Adipocyte (in vitro differentiated cells): Measurements from ENCODE around the gene PSEN1.

Source experiments
- DNase-seq: peaks from one replicate; pipeline ENCODE4 v3.0.0-alpha.2; 2015; ENCODE audit warnings: low read depth
- H3K27me3 ChIP-seq: replicated peaks from 2 replicates; pipeline ENCODE4 v1.7.0; 2013; ENCODE audit warnings: mild to moderate bottlenecking, low read length, moderate library complexity; ENCODE audit not compliant: control insufficient read depth, insufficient read depth
- H3K36me3 ChIP-seq: 2 replicates; pipeline ENCODE4 v1.7.0; 2013; ENCODE audit warnings: low read length, mild to moderate bottlenecking, moderate library complexity; ENCODE audit not compliant: control insufficient read depth, insufficient read depth, severe bottlenecking
- H3K4me1 ChIP-seq: 2 replicates; pipeline ENCODE4 v1.7.0; 2013; ENCODE audit warnings: mild to moderate bottlenecking, low read length, moderate library complexity; ENCODE audit not compliant: control insufficient read depth, insufficient read depth
- H3K4me3 ChIP-seq: 2 replicates; pipeline ENCODE4 v1.7.0; 2013; ENCODE audit warnings: mild to moderate bottlenecking, low read length, moderate library complexity
- H3K9ac ChIP-seq: 2 replicates; pipeline ENCODE4 v1.7.0; 2013; ENCODE audit warnings: mild to moderate bottlenecking, low read length, moderate library complexity
- H3K9me3 ChIP-seq: 2 replicates; pipeline ENCODE4 v1.7.0; 2013; ENCODE audit warnings: mild to moderate bottlenecking, low read length, moderate library complexity; ENCODE audit not compliant: control insufficient read depth

The PSEN1 gene

GRCh38 chr14:73220634-73221033, 84.3 kb downstream of the PSEN1 start:
- no peak for DNase-seq
- no peaks in the 10 kb centered on the region for H3K27me3 ChIP-seq
- no peaks in the 10 kb centered on the region for H3K9me3 ChIP-seq
- no peak overlapping the region for H3K9ac ChIP-seq
- peaks cover 25% of the 10 kb centered on the region for H3K4me1 ChIP-seq
- peaks cover 39% of the 10 kb centered on the region for H3K36me3 ChIP-seq
- no peak overlapping the region for H3K4me3 ChIP-seq

- Histone ChIP-seq H3K4me3 (no peak overlapping the region), H3K36me3 (peaks cover 39% of the 10 kb centered on the region), H3K9me3 (no peaks in the 10 kb centered on the region), H3K27me3 (no peaks in the 10 kb centered on the region), H3K9ac (no peak overlapping the region), H3K4me1 (peaks cover 25% of the 10 kb centered on the region)
- peak; percentile 52 for DNase-seq
Observed at GRCh38 chr14:73221945-73222344, 85.6 kb downstream of the PSEN1 start.

DNA sequence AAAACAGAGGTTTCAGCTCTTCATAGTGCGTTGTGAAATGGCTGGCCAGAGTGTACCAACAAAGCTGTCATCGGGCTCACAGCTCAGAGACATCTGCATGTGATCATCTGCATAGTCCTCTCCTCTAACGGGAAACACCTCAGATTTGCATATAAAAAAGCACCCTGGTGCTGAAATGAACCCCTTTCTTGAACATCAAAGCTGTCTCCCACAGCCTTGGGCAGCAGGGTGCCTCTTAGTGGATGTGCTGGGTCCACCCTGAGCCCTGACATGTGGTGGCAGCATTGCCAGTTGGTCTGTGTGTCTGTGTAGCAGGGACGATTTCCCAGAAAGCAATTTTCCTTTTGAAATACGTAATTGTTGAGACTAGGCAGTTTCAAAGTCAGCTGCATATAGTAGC, 86.7 kb downstream of the PSEN1 start:
- peak; percentile 49 for DNase-seq
- Histone ChIP-seq H3K36me3 (peaks cover 31% of the 10 kb centered on the region), H3K27me3 (no peaks in the 10 kb centered on the region), H3K4me3 (peak overlapping the region; percentile 36), H3K9ac (peak overlapping the region; percentile 5), H3K9me3 (no peaks in the 10 kb centered on the region), H3K4me1 (peaks cover 31% of the 10 kb centered on the region)

- no peak overlapping the region for H3K4me3 ChIP-seq
- peaks cover 43% of the 10 kb centered on the region for H3K4me1 ChIP-seq
- DNase-seq, result no peak
- H3K9me3 ChIP-seq, result no peaks in the 10 kb centered on the region
- no peaks in the 10 kb centered on the region for H3K27me3 ChIP-seq
- H3K9ac ChIP-seq, result no peak overlapping the region
- H3K36me3 ChIP-seq, result peaks cover 7% of the 10 kb centered on the region
Observed at GRCh38 chr14:73225496-73225895, 89.2 kb downstream of the PSEN1 start.

DNA sequence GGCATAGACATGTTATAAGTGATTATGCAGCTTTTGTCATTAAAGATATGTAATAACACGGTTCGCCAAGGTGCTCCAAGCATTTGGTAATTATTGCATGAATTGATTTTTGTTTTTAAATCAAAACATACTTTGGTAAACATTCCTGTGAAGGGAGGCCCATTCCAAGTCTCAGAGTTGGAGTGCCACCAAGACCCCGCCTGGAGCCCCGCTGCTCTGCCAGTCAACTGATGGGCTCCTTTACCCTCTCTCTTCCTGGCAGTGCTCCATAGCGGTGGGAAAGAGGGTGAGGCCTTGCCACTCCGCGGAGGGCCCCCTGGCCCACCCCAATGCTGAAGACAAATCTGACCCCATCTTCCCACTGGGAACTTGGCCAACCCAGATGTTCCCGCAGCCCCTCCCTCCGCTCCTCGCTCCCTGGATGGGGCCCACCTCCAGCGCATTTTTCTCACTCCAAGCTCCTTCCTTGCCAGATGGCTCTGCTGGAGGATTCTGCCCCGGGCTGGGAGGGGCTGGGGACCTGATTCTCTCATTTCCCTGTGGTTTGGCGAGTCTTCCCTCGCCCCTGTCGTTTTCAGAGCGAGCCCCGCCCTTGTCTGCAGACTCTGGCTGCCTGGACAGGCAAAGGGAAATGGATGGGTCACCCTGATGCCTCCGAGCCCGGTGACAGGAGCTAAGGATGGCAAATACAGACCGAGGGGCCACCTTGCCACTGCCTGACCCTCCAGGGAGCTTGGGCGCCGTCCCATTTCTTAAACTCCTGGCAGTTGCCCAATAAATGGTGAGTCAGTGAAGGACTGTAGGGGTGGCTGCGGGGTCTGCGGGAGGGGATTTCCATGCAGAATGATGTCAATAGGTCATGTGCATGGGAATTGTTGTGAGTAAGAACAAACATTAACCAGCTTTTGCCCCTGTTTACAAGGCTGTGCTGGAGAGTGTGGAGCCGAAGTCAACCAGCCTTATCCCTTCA, 91.8 kb downstream of the PSEN1 start:
- Histone ChIP-seq H3K27me3 (no peaks in the 10 kb centered on the region), H3K9me3 (no peaks in the 10 kb centered on the region), H3K36me3 (no peaks in the 10 kb centered on the region), H3K4me1 (peaks cover 27% of the 10 kb centered on the region), H3K9ac (no peak overlapping the region), H3K4me3 (peak overlapping the region; percentile 45)
- DNase-seq, result peak; percentile 89

- H3K9ac ChIP-seq, result no peak overlapping the region
- peaks cover 16% of the 10 kb centered on the region for H3K27me3 ChIP-seq
- H3K4me1 ChIP-seq, result peaks cover 19% of the 10 kb centered on the region
- no peak for DNase-seq
- no peaks in the 10 kb centered on the region for H3K9me3 ChIP-seq
- H3K36me3 ChIP-seq, result no peaks in the 10 kb centered on the region
- no peak overlapping the region for H3K4me3 ChIP-seq
Observed at GRCh38 chr14:73230051-73230450, 93.7 kb downstream of the PSEN1 start.

DNA sequence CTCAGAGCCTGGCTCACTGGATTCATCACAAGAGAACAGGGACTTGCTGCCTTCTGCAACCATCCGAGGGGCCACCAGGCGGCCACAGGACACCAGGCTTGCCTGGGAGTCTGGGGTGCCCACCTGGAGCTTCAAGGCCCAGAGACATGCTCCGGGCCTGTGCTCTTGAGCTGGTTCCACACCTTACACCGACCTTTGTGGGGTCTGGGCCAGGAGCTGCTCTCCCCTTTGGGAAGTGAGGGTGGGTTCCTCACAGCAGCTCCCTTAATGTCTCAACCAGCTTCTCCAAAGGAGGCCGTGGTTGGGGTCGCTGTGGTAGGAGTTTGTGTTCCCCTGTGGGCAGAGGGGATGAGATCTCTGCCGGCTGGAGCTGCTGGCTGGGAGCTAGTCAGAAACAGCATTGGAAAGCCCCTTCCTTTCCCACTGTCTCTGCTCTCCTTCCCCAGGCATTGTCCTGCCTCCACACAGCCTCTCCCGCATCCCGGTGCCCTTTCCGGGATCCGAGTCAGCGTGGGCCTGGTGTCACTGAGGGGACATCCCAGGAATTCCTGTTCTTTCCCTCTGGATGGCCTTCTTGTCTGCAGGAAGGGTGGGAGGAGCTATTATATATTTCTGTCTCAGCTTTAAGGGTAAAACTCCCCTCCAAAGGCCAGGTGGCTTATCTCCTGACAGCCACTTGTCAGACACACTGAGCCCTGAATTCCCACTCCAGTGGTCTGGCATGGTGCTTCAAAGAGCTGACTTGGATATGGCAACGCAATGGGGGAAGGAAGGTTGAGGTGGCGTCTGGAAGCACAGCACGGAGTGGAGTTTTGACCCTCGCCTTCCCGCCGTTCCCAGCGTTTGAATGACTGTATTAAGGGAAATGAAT, 95.9 kb downstream of the PSEN1 start:
- H3K9me3 ChIP-seq, result no peaks in the 10 kb centered on the region
- peaks cover 26% of the 10 kb centered on the region for H3K4me1 ChIP-seq
- no peak overlapping the region for H3K9ac ChIP-seq
- no peak for DNase-seq
- no peak overlapping the region for H3K4me3 ChIP-seq
- no peaks in the 10 kb centered on the region for H3K36me3 ChIP-seq
- peaks cover 24% of the 10 kb centered on the region for H3K27me3 ChIP-seq

DNA sequence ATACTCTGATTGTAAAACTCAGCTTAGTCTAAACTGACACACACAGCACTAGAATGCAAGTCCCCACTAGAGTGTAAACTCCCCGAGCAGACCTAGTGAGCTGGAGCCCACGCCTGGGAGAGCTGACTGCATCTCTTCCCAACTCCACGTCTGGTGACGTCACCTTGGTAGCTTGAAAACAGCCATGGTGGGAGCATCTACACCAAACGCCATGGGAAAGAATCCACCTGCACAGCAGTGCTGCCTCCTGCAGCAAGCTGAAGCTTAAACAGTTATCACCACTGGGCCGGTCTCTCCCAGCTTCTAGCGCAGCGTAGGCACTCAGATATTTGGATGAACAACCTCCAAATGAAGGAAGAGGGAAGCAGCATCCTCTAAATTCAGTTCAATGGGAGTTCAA, 96.7 kb downstream of the PSEN1 start:
- H3K27me3 ChIP-seq, result peaks cover 24% of the 10 kb centered on the region
- no peaks in the 10 kb centered on the region for H3K36me3 ChIP-seq
- no peaks in the 10 kb centered on the region for H3K9me3 ChIP-seq
- no peak for DNase-seq
- no peak overlapping the region for H3K4me3 ChIP-seq
- no peak overlapping the region for H3K9ac ChIP-seq
- H3K4me1 ChIP-seq, result peaks cover 20% of the 10 kb centered on the region

- peaks cover 24% of the 10 kb centered on the region for H3K27me3 ChIP-seq
- no peaks in the 10 kb centered on the region for H3K36me3 ChIP-seq
- peaks cover 20% of the 10 kb centered on the region for H3K4me1 ChIP-seq
- H3K9me3 ChIP-seq, result no peaks in the 10 kb centered on the region
- no peak overlapping the region for H3K4me3 ChIP-seq
- no peak for DNase-seq
- no peak overlapping the region for H3K9ac ChIP-seq
Observed at GRCh38 chr14:73233564-73233963, 97.3 kb downstream of the PSEN1 start.

DNA sequence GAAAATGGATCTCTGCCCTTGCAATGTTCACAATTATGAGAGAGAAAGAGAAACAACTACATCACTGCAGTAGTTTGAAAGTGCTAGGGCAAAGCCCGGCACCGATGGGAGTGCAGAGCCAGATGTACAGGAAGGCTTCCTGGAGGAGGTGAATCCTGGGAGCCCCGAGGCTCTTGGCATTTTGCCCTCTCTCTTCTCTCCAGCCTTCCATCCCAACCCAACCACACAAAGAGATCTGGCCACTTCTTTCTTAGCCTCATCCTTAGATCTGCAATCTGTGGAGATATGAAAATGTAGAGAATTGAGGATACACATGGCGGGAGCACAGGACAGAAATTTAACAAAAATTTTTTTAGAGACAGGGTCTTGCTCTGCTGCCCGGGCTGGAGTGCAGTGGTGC, 97.7 kb downstream of the PSEN1 start:
- DNase-seq, result no peak
- peaks cover 20% of the 10 kb centered on the region for H3K4me1 ChIP-seq

More for the DNA sequence above, 97.7 kb downstream of the PSEN1 start:
- Histone ChIP-seq H3K4me3 (no peak overlapping the region), H3K36me3 (no peaks in the 10 kb centered on the region), H3K9me3 (no peaks in the 10 kb centered on the region), H3K27me3 (peaks cover 24% of the 10 kb centered on the region), H3K9ac (no peak overlapping the region)
